HepG2 (cell line): ENCODE measurements around the gene NUCB1. TPM values are rescaled to one million over a fixed set of nuclear protein-coding genes. Genes with fewer than 3 reads are reported as not detected.
A peak's percentile ranks its signal among the peaks of the same experiment; 100 is the strongest.

ENCODE experiments used
- ARID2 ChIP-seq: sonication (generic); formaldehyde crosslinking; IDR thresholded peaks from 2 replicates; pipeline ENCODE4 v1.8.1; 2022; ENCODE audit warnings: mild to moderate bottlenecking, missing genetic modification reagents, borderline replicate concordance
- FOXK2 ChIP-seq: fragments of 450-650 bp; IDR thresholded peaks from 2 replicates; pipeline ENCODE4 v1.6.1; 2016
- MEF2D ChIP-seq: sonication (generic); formaldehyde crosslinking; IDR thresholded peaks from 2 replicates; pipeline ENCODE4 v1.5.1; 2020; ENCODE audit warnings: mild to moderate bottlenecking, missing genetic modification reagents
- NR2F1 ChIP-seq, 2 experiments: fragments of 450-650 bp in 1 of 2; formaldehyde crosslinking in 1 of 2; IDR thresholded peaks; 2 replicates each; pipeline versions ENCODE4 v1.5.0 to v1.6.1; 2016 to 2020; ENCODE audit warnings: mild to moderate bottlenecking in 1 of 2, missing compliant biosample characterization in 1 of 2, missing genetic modification reagents in 1 of 2, moderate library complexity in 1 of 2
- PRMT3 ChIP-seq: sonication (generic); formaldehyde crosslinking; IDR thresholded peaks from 2 replicates; pipeline ENCODE4 v1.8.1; 2022; ENCODE audit warnings: low read depth, mild to moderate bottlenecking, moderate library complexity, missing genetic modification reagents, borderline replicate concordance
- SOX13 ChIP-seq, 3 experiments: fragments of 450-650 bp in 1 of 3; sonication (generic) in 1 of 3; formaldehyde crosslinking in 1 of 3; IDR thresholded peaks in 2 of 3; conservative IDR thresholded peaks in 1 of 3; 2 replicates each; pipeline versions ENCODE4 v1.5.0 to v1.6.1; 2016 to 2020; ENCODE audit warnings: antibody characterized with exemption in 1 of 3, mild to moderate bottlenecking in 1 of 3, missing compliant biosample characterization in 1 of 3, missing genetic modification reagents in 1 of 3, moderate library complexity in 1 of 3
- TBX2 ChIP-seq: sonication (generic); formaldehyde crosslinking; IDR thresholded peaks from 2 replicates; pipeline ENCODE4 v1.5.0; 2020; ENCODE audit warnings: missing genetic modification reagents, mild to moderate bottlenecking, borderline replicate concordance
- THYN1 ChIP-seq: sonication (generic); formaldehyde crosslinking; IDR thresholded peaks from 2 replicates; pipeline ENCODE4 v1.8.1; 2023; ENCODE audit warnings: low read depth, mild to moderate bottlenecking, moderate library complexity, missing genetic modification reagents, borderline replicate concordance
- TMF1 ChIP-seq: sonication (generic); formaldehyde crosslinking; IDR thresholded peaks from 2 replicates; pipeline ENCODE4 v1.8.1; 2022; ENCODE audit warnings: low read depth, missing genetic modification reagents
- YY1 ChIP-seq: IDR thresholded peaks from 2 replicates; pipeline ENCODE4 v1.6.1; 2011; ENCODE audit warnings: low read length, low read depth, moderate library complexity, mild to moderate bottlenecking; ENCODE audit not compliant: insufficient read depth, insufficient replicate concordance
- ZFP1 ChIP-seq: IDR thresholded peaks from 2 replicates; pipeline ENCODE4 v1.6.1; 2016
- ZFP82 ChIP-seq: sonication (generic); formaldehyde crosslinking; IDR thresholded peaks from 2 replicates; pipeline ENCODE4 v1.5.1; 2020; ENCODE audit warnings: mild to moderate bottlenecking, missing genetic modification reagents, borderline replicate concordance
- ZNF253 ChIP-seq: sonication (generic); formaldehyde crosslinking; IDR thresholded peaks from 2 replicates; pipeline ENCODE4 v1.8.0; 2022; ENCODE audit warnings: mild to moderate bottlenecking, missing genetic modification reagents, borderline replicate concordance
- ZNF33B ChIP-seq: sonication (generic); formaldehyde crosslinking; IDR thresholded peaks from 2 replicates; pipeline ENCODE4 v1.5.1; 2020; ENCODE audit warnings: mild to moderate bottlenecking, missing genetic modification reagents
- ZNF367 ChIP-seq: sonication (generic); formaldehyde crosslinking; IDR thresholded peaks from 2 replicates; pipeline ENCODE4 v1.4.0; 2020; ENCODE audit warnings: missing genetic modification reagents, borderline replicate concordance
- ZNF44 ChIP-seq: sonication (generic); formaldehyde crosslinking; IDR thresholded peaks from 2 replicates; pipeline ENCODE4 v1.5.1; 2020; ENCODE audit warnings: mild to moderate bottlenecking, missing genetic modification reagents
- ZNF660 ChIP-seq: sonication (generic); formaldehyde crosslinking; IDR thresholded peaks from 2 replicates; pipeline ENCODE4 v1.5.1; 2020; ENCODE audit warnings: mild to moderate bottlenecking, low read depth, missing genetic modification reagents, borderline replicate concordance
- ZNF839 ChIP-seq: sonication (generic); formaldehyde crosslinking; IDR thresholded peaks from 2 replicates; pipeline ENCODE4 v1.4.0; 2020; ENCODE audit warnings: missing genetic modification reagents, mild to moderate bottlenecking, borderline replicate concordance
- ZNF878 ChIP-seq: sonication (generic); formaldehyde crosslinking; IDR thresholded peaks from 2 replicates; pipeline ENCODE4 v1.8.1; 2023; ENCODE audit warnings: mild to moderate bottlenecking, missing genetic modification reagents, moderate library complexity
- polyA plus RNA-seq, 8 experiments: library from polyadenylated mRNA; depleted of rRNA in 3 of 8; stranded (reverse) in 7 of 8; unstranded in 1 of 8; fragments of >200 nt; fragmentation: Illumina TruSeq in 4 of 8; extraction: Trizol in 4 of 8; gene quantifications; 2 replicates each; pipeline versions ENCODE4 v1.2.1 to v1.2.3, GENCODE V29; 2011 to 2016; ENCODE audit warnings: low read depth in 4 of 8, missing spikeins in 1 of 8, mixed read lengths in 1 of 8; ENCODE audit not compliant: insufficient read depth in 1 of 8
- total RNA-seq, 5 experiments: library from RNA; depleted of rRNA; stranded (reverse); fragments of >200 nt; fragmentation: Illumina TruSeq; extraction: Trizol; gene quantifications; 2 replicates each; pipeline ENCODE4 v1.2.3, GENCODE V29; 2016; ENCODE audit warnings: low read depth in 1 of 5
- TF ChIP-seq, protein P1 (sequence below), 2 experiments: sonication (generic) in 1 of 2; formaldehyde crosslinking in 1 of 2; IDR thresholded peaks; 2 replicates each; pipeline versions ENCODE4 v1.6.1 to v1.9.0; 2014 to 2022; ENCODE audit warnings: antibody characterized with exemption in 1 of 2, borderline replicate concordance in 1 of 2, inconsistent platforms in 1 of 2, low read depth in 1 of 2, missing genetic modification reagents in 1 of 2
- TF ChIP-seq, protein P2 (sequence below): sonication (generic); formaldehyde crosslinking; IDR thresholded peaks from 2 replicates; pipeline ENCODE4 v1.5.0; 2020; ENCODE audit warnings: missing genetic modification reagents

The NUCB1 gene
- total and polyA plus RNA-seq, 2 of the 13 experiments (the other 11 are each of a cell fraction or from before 2014, with no cell fraction given), result 82.3 to 106 TPM

DNA sequence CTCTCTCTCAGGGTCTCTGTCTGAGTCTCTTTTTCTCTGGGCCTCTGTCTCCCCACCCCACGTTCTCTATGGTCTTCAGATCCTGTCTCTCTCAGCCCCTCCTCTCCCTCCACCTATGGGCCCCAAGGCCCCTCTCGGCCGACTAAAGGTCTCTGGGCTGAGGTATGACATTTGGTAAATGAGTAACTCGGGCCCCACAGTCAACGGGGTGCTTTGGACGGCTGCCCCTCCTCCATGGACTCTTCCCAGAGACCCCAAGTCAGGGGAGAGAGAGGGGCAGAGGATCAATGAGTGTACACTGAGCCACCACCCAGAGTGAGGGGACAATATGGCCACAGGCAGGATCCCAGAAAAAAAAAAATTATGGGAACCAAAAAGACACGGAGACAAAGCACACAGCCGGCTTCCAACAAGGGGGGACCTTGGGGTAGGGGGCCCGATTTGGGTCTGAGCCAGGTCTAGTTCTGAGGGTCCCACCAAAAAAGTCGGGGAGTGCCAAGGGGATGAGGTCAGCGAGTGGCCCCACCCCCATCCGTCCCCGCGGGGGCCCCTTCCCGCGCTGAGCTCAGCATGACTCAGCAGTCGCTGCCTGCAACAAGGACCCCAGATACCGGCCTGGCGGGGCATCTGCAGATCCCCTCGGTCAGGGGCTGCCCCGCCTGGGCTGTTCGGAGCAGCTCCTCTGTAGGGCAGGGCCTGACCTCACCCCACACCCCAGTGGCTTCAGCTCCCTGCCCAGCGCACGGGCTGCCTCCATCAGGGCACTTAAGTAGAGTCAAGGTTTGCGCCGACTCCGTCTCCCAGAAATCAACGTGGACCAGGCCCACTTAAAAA lies 63.5 kb downstream of the NUCB1 start (continued):
- TF ChIP-seq, protein P1, sequence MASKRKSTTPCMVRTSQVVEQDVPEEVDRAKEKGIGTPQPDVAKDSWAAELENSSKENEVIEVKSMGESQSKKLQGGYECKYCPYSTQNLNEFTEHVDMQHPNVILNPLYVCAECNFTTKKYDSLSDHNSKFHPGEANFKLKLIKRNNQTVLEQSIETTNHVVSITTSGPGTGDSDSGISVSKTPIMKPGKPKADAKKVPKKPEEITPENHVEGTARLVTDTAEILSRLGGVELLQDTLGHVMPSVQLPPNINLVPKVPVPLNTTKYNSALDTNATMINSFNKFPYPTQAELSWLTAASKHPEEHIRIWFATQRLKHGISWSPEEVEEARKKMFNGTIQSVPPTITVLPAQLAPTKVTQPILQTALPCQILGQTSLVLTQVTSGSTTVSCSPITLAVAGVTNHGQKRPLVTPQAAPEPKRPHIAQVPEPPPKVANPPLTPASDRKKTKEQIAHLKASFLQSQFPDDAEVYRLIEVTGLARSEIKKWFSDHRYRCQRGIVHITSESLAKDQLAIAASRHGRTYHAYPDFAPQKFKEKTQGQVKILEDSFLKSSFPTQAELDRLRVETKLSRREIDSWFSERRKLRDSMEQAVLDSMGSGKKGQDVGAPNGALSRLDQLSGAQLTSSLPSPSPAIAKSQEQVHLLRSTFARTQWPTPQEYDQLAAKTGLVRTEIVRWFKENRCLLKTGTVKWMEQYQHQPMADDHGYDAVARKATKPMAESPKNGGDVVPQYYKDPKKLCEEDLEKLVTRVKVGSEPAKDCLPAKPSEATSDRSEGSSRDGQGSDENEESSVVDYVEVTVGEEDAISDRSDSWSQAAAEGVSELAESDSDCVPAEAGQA (IDR thresholded peaks at IDR 0.05; ENCODE audit: low read depth), result 0 out of 2 replicates have a peak, but pooled peaks have one; percentile 14
- TF ChIP-seq, protein P1 (CRISPR knock-in tag; IDR thresholded peaks at IDR 0.05; ENCODE audit: borderline replicate concordance), result no peak
- TF ChIP-seq NR2F1 (CRISPR knock-in tag; IDR thresholded peaks at IDR 0.05) (peak; percentile 36 to 41; a peak in 2 of 4 replicates), ZNF839 (CRISPR knock-in tag) (peak; percentile 84; the same call in 1 of the 2 replicates), THYN1 (CRISPR knock-in tag) (peak; percentile 84; the same call in 1 of the 2 replicates), ZNF253 (CRISPR knock-in tag) (no peak), ZFP1 (CRISPR knock-in tag) (peak; percentile 55; the same call in 1 of the 2 replicates), ZNF660 (CRISPR knock-in tag) (no peak), ZNF878 (0 out of 2 replicates have a peak, but pooled peaks have one; percentile 81), FOXK2 (peak; percentile 41; the same call in 1 of the 2 replicates), MEF2D (CRISPR knock-in tag) (peak; percentile 73), TBX2 (peak; percentile 81), ZNF44 (CRISPR knock-in tag) (no peak), SOX13 (IDR thresholded peaks at IDR 0.05) (no peak; the same call in none of the 2 replicates), SOX13 (CRISPR knock-in tag; conservative IDR thresholded peaks at IDR 0.05 in 1 of 2, IDR thresholded peaks at IDR 0.05 in 1 of 2) (peak in 1 of 2 experiments; percentile 52; a peak in 1 of 4 replicates), ARID2 (CRISPR knock-in tag) (no peak), YY1 (peak; percentile 73), ZNF367 (CRISPR knock-in tag) (no peak), ZNF33B (CRISPR knock-in tag) (no peak), PRMT3 (CRISPR knock-in tag) (0 out of 2 replicates have a peak, but pooled peaks have one; percentile 57), TMF1 (CRISPR knock-in tag) (0 out of 2 replicates have a peak, but pooled peaks have one; percentile 78), ZFP82 (CRISPR knock-in tag) (no peak)
- TF ChIP-seq, protein P2, sequence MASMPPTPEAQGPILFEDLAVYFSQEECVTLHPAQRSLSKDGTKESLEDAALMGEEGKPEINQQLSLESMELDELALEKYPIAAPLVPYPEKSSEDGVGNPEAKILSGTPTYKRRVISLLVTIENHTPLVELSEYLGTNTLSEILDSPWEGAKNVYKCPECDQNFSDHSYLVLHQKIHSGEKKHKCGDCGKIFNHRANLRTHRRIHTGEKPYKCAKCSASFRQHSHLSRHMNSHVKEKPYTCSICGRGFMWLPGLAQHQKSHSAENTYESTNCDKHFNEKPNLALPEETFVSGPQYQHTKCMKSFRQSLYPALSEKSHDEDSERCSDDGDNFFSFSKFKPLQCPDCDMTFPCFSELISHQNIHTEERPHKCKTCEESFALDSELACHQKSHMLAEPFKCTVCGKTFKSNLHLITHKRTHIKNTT, result no peak
